HG02852 (cell line): ENCODE results near the gene HHIP.

Source experiments
- ATAC-seq: cut with Tn5 transposase; IDR thresholded peaks from one replicate; pipeline ENCODE4 v1.9.1; 2021; ENCODE audit warnings: mild to moderate bottlenecking, moderate library complexity; ENCODE audit not compliant: unreplicated experiment

The HHIP gene

GRCh38 chr4:144645631-144646522 is at the start of gene HHIP:
Gene HHIP, plus strand, starts transcription at chr4:144646156. Its CDS starts 520 bp downstream, at chr4:144646676.
- ATAC-seq = peak; percentile 49

GRCh38 chr4:144597171-144597570 is 48.8 kb upstream of the HHIP start:
- no peak for ATAC-seq

- no peak for ATAC-seq
Measured at GRCh38 chr4:144599621-144600020, 46.3 kb upstream of the HHIP start.

- no peak for ATAC-seq
Measured at GRCh38 chr4:144611850-144612249, 34.1 kb upstream of the HHIP start.

GRCh38 chr4:144614850-144615585 is 30.9 kb upstream of the HHIP start:
- ATAC-seq = no peak

GRCh38 chr4:144621681-144622080 is 24.3 kb upstream of the HHIP start:
- no peak for ATAC-seq

GRCh38 chr4:144627663-144628076 is 18.3 kb upstream of the HHIP start:
- ATAC-seq = no peak

GRCh38 chr4:144633215-144633614 is 12.7 kb upstream of the HHIP start:
- no peak for ATAC-seq

- ATAC-seq = peak; percentile 100
Measured at GRCh38 chr4:144634978-144635747, 10.8 kb upstream of the HHIP start.

GRCh38 chr4:144644368-144645101 is 1.4 kb upstream of the HHIP start:
- ATAC-seq = no peak

GRCh38 chr4:144645102-144645630 is 790 bp upstream of the HHIP start:
- no peak for ATAC-seq

- peak; percentile 28 for ATAC-seq
Measured at GRCh38 chr4:144646523-144647094, 653 bp downstream of the HHIP start.

- ATAC-seq = peak; percentile 22
Measured at GRCh38 chr4:144647095-144647561, 1.2 kb downstream of the HHIP start.

GRCh38 chr4:144647590-144647989 is 1.6 kb downstream of the HHIP start:
- ATAC-seq = no peak

GRCh38 chr4:144648042-144648441 is 2.1 kb downstream of the HHIP start:
- no peak for ATAC-seq

GRCh38 chr4:144649646-144650045 is 3.7 kb downstream of the HHIP start:
- ATAC-seq = no peak

GRCh38 chr4:144650311-144651005 is 4.5 kb downstream of the HHIP start:
- no peak for ATAC-seq

- no peak for ATAC-seq
Measured at GRCh38 chr4:144653781-144654545, 8.0 kb downstream of the HHIP start.
